GM23338 (cell line): ENCODE data around the gene KCNQ1OT1. TPM values are rescaled to one million over a fixed set of nuclear protein-coding genes. Genes with fewer than 3 reads are reported as not detected.

Source experiments
- ATAC-seq: fragments of 200-7000 bp; cut with Tn5 transposase; 3 replicates; pipeline ENCODE4 v1.9.1; 2020
- DNase-seq: peaks from one replicate; pipeline ENCODE4 v3.0.0-alpha.2; 2015; ENCODE audit warnings: low spot score
- H2AFZ ChIP-seq: fragments of 200-600 bp; sonication (generic); 2 replicates; pipeline ENCODE4 v1.8.0; 2016; ENCODE audit warnings: antibody characterized with exemption, mild to moderate bottlenecking, moderate library complexity
- H3F3A ChIP-seq: fragments of 200-600 bp; sonication (generic); replicated peaks from 2 replicates; pipeline ENCODE4 v1.8.0; 2017; ENCODE audit warnings: antibody characterized with exemption, mixed run types, low read depth
- H3K27ac ChIP-seq: fragments of 200-600 bp; sonication (generic); 2 replicates; pipeline ENCODE4 v1.6.1; 2016; ENCODE audit warnings: low read depth
- H3K27me3 ChIP-seq: fragments of 200-600 bp; sonication (generic); 2 replicates; pipeline ENCODE4 v1.8.0; 2016; ENCODE audit warnings: mild to moderate bottlenecking, mixed run types, moderate library complexity; ENCODE audit not compliant: insufficient read depth
- H3K36me3 ChIP-seq: fragments of 200-600 bp; sonication (generic); 2 replicates; pipeline ENCODE4 v1.8.0; 2016; ENCODE audit warnings: mild to moderate bottlenecking; ENCODE audit not compliant: insufficient read depth
- H3K4me1 ChIP-seq: fragments of 200-600 bp; sonication (generic); 2 replicates; pipeline ENCODE4 v1.8.0; 2016; ENCODE audit warnings: mild to moderate bottlenecking, moderate library complexity; ENCODE audit not compliant: insufficient read depth
- H3K4me2 ChIP-seq: fragments of 200-600 bp; sonication (generic); 2 replicates; pipeline ENCODE4 v1.7.1; 2017; ENCODE audit warnings: mixed run types
- H3K4me3 ChIP-seq: fragments of 200-600 bp; sonication (generic); 2 replicates; pipeline ENCODE4 v1.6.1; 2016; ENCODE audit warnings: mixed run types
- H3K79me2 ChIP-seq: fragments of 200-600 bp; sonication (generic); replicated peaks from 2 replicates; pipeline ENCODE4 v1.8.0; 2017; ENCODE audit warnings: mild to moderate bottlenecking; ENCODE audit not compliant: insufficient read depth
- H3K9me2 ChIP-seq: fragments of 200-600 bp; sonication (generic); 2 replicates; pipeline ENCODE4 v1.8.0; 2017; ENCODE audit not compliant: insufficient read depth
- H4K20me1 ChIP-seq: fragments of 200-600 bp; sonication (generic); replicated peaks from 2 replicates; pipeline ENCODE4 v1.8.0; 2017; ENCODE audit warnings: mild to moderate bottlenecking; ENCODE audit not compliant: insufficient read depth
- H3K27ac Mint-ChIP-seq: 2 replicates; pipeline ENCODE4 v1.8.0; 2020; ENCODE audit warnings: inconsistent platforms, mild to moderate bottlenecking, moderate library complexity, mixed read lengths
- H3K27me3 Mint-ChIP-seq: 3 replicates; pipeline ENCODE4 v1.8.0; 2022; ENCODE audit warnings: low read depth, mild to moderate bottlenecking, moderate library complexity, mixed read lengths, inconsistent platforms; ENCODE audit not compliant: insufficient read depth, poor library complexity
- H3K36me3 Mint-ChIP-seq: 3 replicates; pipeline ENCODE4 v1.8.0; 2021; ENCODE audit warnings: low read depth, mild to moderate bottlenecking, inconsistent platforms, moderate library complexity, mixed read lengths
- H3K4me1 Mint-ChIP-seq: 3 replicates; pipeline ENCODE4 v1.8.0; 2020; ENCODE audit warnings: mild to moderate bottlenecking, inconsistent platforms, mixed read lengths
- H3K4me3 Mint-ChIP-seq: 3 replicates; pipeline ENCODE4 v1.8.0; 2021; ENCODE audit warnings: moderate library complexity, mild to moderate bottlenecking, inconsistent platforms, mixed read lengths
- H3K9me3 Mint-ChIP-seq: 3 replicates; pipeline ENCODE4 v1.8.0; 2020; ENCODE audit warnings: moderate library complexity, mild to moderate bottlenecking, inconsistent platforms, mixed read lengths
- CREB1 ChIP-seq: fragments of 250-450 bp; sonication (Bioruptor Pico); IDR thresholded peaks from 2 replicates; pipeline ENCODE4 v1.5.0; 2020; ENCODE audit warnings: low read depth, mild to moderate bottlenecking, moderate library complexity
- CTCF ChIP-seq, 2 experiments: fragments of 200-600 bp in 1 of 2; sonication (generic) in 1 of 2; conservative IDR thresholded peaks; 2 replicates each; pipeline versions ENCODE4 v1.5.1 to v1.6.1; 2016 to 2017; ENCODE audit warnings: antibody characterized with exemption in 2 of 2, low read depth in 2 of 2, mild to moderate bottlenecking in 2 of 2, moderate library complexity in 1 of 2
- ETS1 ChIP-seq: IDR thresholded peaks from 2 replicates; pipeline ENCODE4 v1.6.1; 2016; ENCODE audit warnings: antibody characterized with exemption
- EZH2 ChIP-seq: fragments of 200-600 bp; sonication (generic); IDR thresholded peaks from one replicate; pipeline ENCODE4 v1.8.0; 2017; ENCODE audit warnings: antibody characterized with exemption, mild to moderate bottlenecking, low read depth; ENCODE audit not compliant: unreplicated experiment
- EZH2phosphoT487 ChIP-seq: fragments of 200-600 bp; sonication (generic); IDR thresholded peaks from one replicate; pipeline ENCODE4 v1.8.1; 2018; ENCODE audit warnings: antibody characterized with exemption; ENCODE audit not compliant: unreplicated experiment
- JUNB ChIP-seq: IDR thresholded peaks from one replicate; pipeline ENCODE4 v1.6.1; 2016; ENCODE audit warnings: antibody characterized with exemption; ENCODE audit not compliant: unreplicated experiment
- NANOG ChIP-seq: IDR thresholded peaks from 2 replicates; pipeline ENCODE4 v1.6.1; 2016; ENCODE audit warnings: antibody characterized with exemption, borderline replicate concordance
- POLR2AphosphoS5 ChIP-seq: IDR thresholded peaks from 2 replicates; pipeline ENCODE4 v1.6.1; 2016; ENCODE audit warnings: antibody characterized with exemption, low read depth
- REST ChIP-seq: IDR thresholded peaks from one replicate; pipeline ENCODE4 v1.6.1; 2018; ENCODE audit warnings: antibody characterized with exemption; ENCODE audit not compliant: unreplicated experiment
- STAT1 ChIP-seq: IDR thresholded peaks from one replicate; pipeline ENCODE4 v1.6.1; 2016; ENCODE audit warnings: antibody characterized with exemption; ENCODE audit not compliant: unreplicated experiment
- ZNF114 ChIP-seq: fragments of 250-450 bp; sonication (Bioruptor Pico); IDR thresholded peaks from 2 replicates; pipeline ENCODE4 v1.5.0; 2020; ENCODE audit warnings: mild to moderate bottlenecking, moderate library complexity
- ZNF331 ChIP-seq: fragments of 250-450 bp; sonication (Bioruptor Pico); IDR thresholded peaks from 2 replicates; pipeline ENCODE4 v1.5.0; 2020; ENCODE audit warnings: low read depth, mild to moderate bottlenecking, moderate library complexity
- polyA plus RNA-seq: library from polyadenylated mRNA; unstranded; fragments of >200 nt; fragmentation: Nextera tagmentation; extraction: Ambion mirVana; gene quantifications from 2 replicates; pipeline ENCODE4 v1.2.1, GENCODE V29; 2016
- total RNA-seq: library from RNA; depleted of rRNA; stranded (reverse); fragments of >200 nt; shearing (Covaris generic); gene quantifications from 2 replicates; pipeline ENCODE4 v1.2.3, GENCODE V29; 2014

KCNQ1OT1 gene
- total and polyA plus RNA-seq, 2 experiments from 2014 or later, result 1.5 to 4.2 TPM

GRCh38 chr11:2564008-2564530, 135.7 kb downstream of the KCNQ1OT1 start (continued):
- no peak for TF ChIP-seq CTCF (conservative IDR thresholded peaks at IDR 0.05; ENCODE audit: low read depth in 2 of 2)
- no peak for TF ChIP-seq STAT1
- no peak for TF ChIP-seq ZNF114 (CRISPR knock-in tag)
- no peak for TF ChIP-seq POLR2AphosphoS5
- TF ChIP-seq EZH2, result no peak
- TF ChIP-seq ZNF331, result no peak

GRCh38 chr11:2563213-2564007, 136.4 kb downstream of the KCNQ1OT1 start:
- Histone ChIP-seq H3K36me3 (no peaks in the 10 kb centered on the region), H3K9me2 (no peaks in the 10 kb centered on the region), H4K20me1 (no peaks in the 10 kb centered on the region; the same call in 1 of the 2 replicates), H3K4me2 (no peak overlapping the region), H3K4me1 (no peaks in the 10 kb centered on the region; the same call in 1 of the 2 replicates), H3K27ac (no peak overlapping the region), H3K4me3 (no peak overlapping the region), H3K79me2 (no peaks in the 10 kb centered on the region), H3K27me3 (peaks cover 40% of the 10 kb centered on the region), H2AFZ (no peak overlapping the region), H3F3A (no peaks in the 10 kb centered on the region)
- Mint-ChIP-seq H3K4me3 (no peak overlapping the region), H3K27ac (no peak overlapping the region), H3K27me3 (peaks cover 61% of the 10 kb centered on the region), H3K9me3 (no peaks in the 10 kb centered on the region), H3K36me3 (no peaks in the 10 kb centered on the region), H3K4me1 (no peaks in the 10 kb centered on the region; the same call in 2 of the 3 replicates)
- DNase-seq (no peak), ATAC-seq (no peak)
- no peak for TF ChIP-seq POLR2AphosphoS5
- TF ChIP-seq ZNF114 (CRISPR knock-in tag), result no peak
- no peak for TF ChIP-seq EZH2phosphoT487
- no peak for TF ChIP-seq CREB1
- TF ChIP-seq REST, result no peak
- no peak for TF ChIP-seq STAT1
- no peak for TF ChIP-seq ETS1
- TF ChIP-seq NANOG, result no peak
- TF ChIP-seq JUNB, result no peak
- TF ChIP-seq EZH2, result no peak
- no peak for TF ChIP-seq CTCF (conservative IDR thresholded peaks at IDR 0.05; ENCODE audit: low read depth in 2 of 2)
